Liver (tissue), 3 donors: ENCODE measurements around the gene GDF10.

Experiments
- EGR1 ChIP-seq, 2 donors: IDR thresholded peaks; 2 replicates each; pipeline ENCODE4 v1.6.1; 2016 to 2018; ENCODE audit warnings: antibody characterized with exemption in 2 of 2, low read depth in 2 of 2
- MAX ChIP-seq: IDR thresholded peaks from 2 replicates; pipeline ENCODE4 v1.6.1; 2016; ENCODE audit warnings: antibody characterized with exemption
- TAF1 ChIP-seq: conservative IDR thresholded peaks from 2 replicates; pipeline ENCODE4 v1.6.1; 2016; ENCODE audit warnings: antibody characterized with exemption, mild to moderate bottlenecking
- TF ChIP-seq, protein P1 (sequence below): fragments of 150-350 bp; IDR thresholded peaks from 2 replicates; pipeline ENCODE4 v1.5.1; 2017; ENCODE audit warnings: improper control_type of control experiment, low read depth, low read length; ENCODE audit not compliant: missing input control
- donor health status: healthy.
- donor health status: healthy.

DNA sequence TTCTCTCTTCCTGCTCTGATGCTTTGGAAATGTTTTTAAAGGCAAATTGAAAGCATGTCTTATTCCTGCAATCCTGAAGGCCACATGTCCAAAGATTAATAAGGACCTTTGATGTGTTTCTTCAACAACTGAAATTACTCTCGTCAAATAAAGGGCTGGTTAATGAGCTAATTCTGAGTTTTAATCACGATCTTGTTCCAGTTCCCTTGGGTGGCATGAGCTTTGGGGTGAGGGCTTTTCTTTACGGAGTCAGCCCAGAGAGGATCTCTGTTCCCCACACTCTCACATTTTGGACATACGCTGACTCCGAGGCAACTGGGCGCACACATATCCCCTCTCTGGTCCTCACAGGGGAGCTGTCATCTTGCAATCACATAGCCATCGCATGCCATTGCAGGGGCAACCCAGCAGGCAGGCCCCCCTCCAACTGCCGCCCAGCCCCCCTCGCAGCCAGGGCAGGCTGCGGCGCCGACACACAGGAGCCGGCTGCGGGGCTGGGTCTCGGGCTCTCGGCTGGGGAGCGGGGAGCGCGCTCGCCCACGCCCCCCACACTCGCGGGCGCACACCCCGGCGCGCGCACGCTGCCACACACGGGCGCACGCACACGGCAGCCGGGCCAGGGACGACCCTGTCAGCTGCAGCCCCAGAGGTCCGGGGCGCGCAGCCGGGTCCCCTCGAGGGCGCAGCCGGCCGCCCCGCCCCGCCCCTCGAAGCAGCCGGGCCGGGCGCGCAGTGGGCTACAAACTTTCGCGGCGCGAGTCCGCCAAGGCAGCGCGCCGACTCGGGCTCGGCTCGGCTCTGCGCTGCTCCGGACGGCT lies at the start of gene GDF10:
- TF ChIP-seq, protein P1, sequence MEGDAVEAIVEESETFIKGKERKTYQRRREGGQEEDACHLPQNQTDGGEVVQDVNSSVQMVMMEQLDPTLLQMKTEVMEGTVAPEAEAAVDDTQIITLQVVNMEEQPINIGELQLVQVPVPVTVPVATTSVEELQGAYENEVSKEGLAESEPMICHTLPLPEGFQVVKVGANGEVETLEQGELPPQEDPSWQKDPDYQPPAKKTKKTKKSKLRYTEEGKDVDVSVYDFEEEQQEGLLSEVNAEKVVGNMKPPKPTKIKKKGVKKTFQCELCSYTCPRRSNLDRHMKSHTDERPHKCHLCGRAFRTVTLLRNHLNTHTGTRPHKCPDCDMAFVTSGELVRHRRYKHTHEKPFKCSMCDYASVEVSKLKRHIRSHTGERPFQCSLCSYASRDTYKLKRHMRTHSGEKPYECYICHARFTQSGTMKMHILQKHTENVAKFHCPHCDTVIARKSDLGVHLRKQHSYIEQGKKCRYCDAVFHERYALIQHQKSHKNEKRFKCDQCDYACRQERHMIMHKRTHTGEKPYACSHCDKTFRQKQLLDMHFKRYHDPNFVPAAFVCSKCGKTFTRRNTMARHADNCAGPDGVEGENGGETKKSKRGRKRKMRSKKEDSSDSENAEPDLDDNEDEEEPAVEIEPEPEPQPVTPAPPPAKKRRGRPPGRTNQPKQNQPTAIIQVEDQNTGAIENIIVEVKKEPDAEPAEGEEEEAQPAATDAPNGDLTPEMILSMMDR: no peak
- no peak for TF ChIP-seq TAF1
- TF ChIP-seq MAX: no peak
- TF ChIP-seq EGR1 (IDR thresholded peaks at IDR 0.05; ENCODE audit: low read depth in 2 of 2): no peak
